Measurements from ENCODE around the gene FOXA2.

The FOXA2 gene

DNA sequence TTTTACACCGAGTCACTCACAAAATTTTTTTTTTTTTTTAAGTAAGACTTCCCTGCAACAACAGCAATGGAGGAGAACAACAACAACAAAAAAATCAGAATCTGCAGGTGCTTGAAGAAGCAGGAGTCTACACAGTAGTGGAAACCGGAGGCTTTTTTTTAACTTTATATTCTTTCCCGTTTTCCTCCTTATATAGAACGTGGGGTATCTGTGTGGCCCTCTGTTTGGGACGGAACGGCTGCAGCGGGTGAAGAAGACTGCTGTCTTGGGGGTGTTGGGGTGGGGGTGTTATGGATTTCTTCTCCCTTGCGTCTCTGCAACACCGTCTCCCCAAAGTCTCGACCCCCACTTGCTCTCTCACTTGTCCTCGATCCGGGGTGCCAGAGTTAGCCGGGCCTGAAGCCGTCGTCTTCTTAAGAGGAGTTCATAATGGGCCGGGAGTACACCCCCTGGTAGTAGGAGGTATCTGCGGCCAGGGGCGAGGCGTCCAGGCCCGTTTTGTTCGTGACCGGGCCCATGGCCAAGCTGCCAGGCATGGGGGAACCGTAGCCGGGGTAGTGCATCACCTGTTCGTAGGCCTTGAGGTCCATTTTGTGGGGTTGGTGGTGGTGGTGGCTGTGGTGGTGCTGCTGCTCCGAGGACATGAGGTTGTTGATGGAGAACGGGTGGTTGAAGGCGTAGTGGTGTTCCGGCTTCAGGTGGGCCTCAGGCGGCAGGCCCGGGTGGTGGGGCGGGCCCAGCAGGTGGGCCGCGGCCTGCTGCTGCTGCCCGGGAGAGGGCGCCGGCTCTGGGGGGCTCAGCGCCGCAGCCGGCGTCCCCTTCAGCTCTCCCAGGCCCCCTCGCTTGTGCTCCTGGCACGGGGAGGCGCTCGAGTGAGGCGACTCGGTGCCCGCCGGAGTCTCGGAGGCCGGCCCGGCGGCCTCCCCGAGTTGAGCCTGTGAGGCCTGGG lies 2.7 kb downstream of the FOXA2 start:
- TF ChIP-seq, protein P1, sequence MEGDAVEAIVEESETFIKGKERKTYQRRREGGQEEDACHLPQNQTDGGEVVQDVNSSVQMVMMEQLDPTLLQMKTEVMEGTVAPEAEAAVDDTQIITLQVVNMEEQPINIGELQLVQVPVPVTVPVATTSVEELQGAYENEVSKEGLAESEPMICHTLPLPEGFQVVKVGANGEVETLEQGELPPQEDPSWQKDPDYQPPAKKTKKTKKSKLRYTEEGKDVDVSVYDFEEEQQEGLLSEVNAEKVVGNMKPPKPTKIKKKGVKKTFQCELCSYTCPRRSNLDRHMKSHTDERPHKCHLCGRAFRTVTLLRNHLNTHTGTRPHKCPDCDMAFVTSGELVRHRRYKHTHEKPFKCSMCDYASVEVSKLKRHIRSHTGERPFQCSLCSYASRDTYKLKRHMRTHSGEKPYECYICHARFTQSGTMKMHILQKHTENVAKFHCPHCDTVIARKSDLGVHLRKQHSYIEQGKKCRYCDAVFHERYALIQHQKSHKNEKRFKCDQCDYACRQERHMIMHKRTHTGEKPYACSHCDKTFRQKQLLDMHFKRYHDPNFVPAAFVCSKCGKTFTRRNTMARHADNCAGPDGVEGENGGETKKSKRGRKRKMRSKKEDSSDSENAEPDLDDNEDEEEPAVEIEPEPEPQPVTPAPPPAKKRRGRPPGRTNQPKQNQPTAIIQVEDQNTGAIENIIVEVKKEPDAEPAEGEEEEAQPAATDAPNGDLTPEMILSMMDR (IDR thresholded peaks at IDR 0.05; ENCODE audit: control extremely low read depth, extremely low read depth, low read depth, missing control alignments): no peak
- CTCF ChIA-PET: no interaction called here
- DNase-seq (ENCODE audit: extremely low spot score): no peak
- POLR2A ChIA-PET: no interaction called here

DNA sequence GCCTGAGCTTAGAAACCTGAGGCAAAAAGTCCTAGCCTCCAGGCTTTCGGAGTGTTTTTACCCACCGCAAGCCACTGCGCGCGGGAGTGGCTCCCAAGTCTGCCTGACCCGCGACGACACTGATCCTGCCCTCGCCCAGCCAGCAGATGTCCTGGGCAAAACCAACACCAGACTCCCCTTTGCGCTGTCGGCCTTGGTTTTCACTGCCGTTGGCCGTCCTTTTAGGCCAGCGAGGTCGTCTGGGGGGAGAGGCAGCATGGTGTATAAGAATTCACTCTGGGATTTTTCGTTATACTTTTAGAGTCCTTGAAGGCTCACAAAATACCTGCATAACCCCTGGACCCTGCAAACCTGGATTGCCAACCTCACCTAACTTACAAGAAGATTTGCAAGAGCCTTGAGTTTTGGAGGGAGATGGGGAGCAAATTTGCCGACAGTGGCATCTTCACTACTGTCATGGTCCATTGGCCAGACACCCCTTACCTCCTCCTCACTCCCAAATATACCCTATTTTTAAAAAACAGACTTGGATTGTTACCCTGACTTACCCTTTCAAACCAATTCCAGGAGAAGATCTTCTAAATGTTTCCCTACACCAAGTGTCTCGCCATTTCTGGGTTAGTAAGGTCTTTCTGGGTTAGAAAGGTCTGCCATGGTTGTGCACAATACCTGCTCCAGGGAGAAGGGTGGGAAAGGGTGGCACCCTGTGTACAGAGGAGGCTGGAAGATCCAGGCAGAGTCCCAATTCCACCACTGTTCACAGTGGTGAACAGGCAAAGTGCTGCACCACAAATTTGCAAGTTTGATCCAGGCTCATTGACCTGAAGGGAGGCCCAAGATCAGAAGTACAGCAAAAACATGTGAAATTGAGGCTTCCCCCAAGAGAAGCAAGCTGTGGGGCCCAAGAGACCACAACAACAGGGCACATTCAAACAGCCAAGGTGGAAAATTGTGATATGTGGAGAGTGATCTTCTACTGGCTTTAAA lies 4.4 kb downstream of the FOXA2 start:
- no peak for DNase-seq (ENCODE audit: extremely low spot score)
- TF ChIP-seq, protein P1 (IDR thresholded peaks at IDR 0.05; ENCODE audit: control extremely low read depth, extremely low read depth, low read depth, missing control alignments): no peak
- POLR2A ChIA-PET: no interaction called here
- CTCF ChIA-PET: no interaction called here

DNA sequence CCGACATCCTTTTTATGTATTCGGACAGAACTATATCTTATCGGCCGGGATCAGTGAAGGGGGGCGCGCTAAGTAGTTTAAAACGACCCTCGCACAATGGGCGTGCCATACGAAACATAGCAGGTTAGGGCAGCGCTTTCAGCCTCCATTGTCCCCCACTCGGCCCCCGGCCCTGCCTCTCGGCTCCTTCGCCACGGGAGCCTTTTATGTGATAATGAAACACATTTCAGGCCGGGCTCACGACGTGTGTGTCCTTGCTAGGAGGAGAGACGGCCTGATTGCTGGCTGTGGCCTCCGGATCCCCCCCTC lies 5.3 kb downstream of the FOXA2 start:
- DNase-seq (ENCODE audit: extremely low spot score): no peak
- CTCF ChIA-PET: no interaction called here
- POLR2A ChIA-PET: no interaction called here
- TF ChIP-seq, protein P1 (IDR thresholded peaks at IDR 0.05; ENCODE audit: control extremely low read depth, extremely low read depth, low read depth, missing control alignments): no peak

DNA sequence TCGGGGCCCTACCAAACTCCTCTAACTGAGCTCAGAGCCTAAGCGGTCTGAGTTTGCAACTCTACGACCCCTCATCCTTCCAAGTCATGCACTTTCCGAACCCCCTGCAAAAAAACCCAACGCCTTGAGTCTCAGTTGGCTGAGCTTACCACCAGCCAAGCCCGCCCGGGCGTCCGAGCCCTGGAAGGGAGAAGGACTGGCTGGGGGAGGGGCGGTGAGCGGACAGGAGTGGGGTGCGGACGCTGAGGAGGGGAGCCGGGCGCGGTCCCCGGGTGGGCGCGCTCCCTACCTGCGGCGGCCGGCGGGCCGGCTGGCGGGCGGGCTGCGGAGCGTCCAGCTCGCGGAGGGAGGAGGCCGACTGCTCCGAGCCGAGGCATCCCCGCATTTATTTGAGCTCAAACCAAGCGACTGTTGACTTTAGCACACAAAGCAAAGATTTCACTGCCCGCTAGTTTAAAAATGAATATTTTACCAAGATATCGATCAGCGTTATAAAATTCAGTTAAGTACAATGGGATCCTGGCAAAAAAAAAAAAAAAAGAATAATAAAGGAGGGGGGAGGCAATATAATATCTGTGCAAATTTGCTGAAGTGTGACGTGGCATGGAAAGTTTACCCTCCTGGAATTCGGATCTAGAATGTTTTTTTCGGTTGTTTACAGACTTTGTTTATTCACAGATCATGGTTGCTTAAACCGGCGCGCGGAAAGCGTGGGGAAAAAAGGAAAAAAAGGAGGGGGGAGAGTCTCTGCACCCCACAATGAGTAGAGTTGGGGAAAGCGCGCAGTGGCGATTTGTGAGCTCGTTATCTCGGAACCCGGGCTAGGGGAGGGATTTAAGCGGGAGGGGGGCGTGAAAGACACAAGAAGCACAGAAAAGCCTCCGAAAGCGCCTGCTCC lies 5.9 kb downstream of the FOXA2 start:
- CTCF ChIA-PET: no interaction called here
- TF ChIP-seq, protein P1 (IDR thresholded peaks at IDR 0.05; ENCODE audit: control extremely low read depth, extremely low read depth, low read depth, missing control alignments): no peak
- DNase-seq (ENCODE audit: extremely low spot score): no peak

DNA sequence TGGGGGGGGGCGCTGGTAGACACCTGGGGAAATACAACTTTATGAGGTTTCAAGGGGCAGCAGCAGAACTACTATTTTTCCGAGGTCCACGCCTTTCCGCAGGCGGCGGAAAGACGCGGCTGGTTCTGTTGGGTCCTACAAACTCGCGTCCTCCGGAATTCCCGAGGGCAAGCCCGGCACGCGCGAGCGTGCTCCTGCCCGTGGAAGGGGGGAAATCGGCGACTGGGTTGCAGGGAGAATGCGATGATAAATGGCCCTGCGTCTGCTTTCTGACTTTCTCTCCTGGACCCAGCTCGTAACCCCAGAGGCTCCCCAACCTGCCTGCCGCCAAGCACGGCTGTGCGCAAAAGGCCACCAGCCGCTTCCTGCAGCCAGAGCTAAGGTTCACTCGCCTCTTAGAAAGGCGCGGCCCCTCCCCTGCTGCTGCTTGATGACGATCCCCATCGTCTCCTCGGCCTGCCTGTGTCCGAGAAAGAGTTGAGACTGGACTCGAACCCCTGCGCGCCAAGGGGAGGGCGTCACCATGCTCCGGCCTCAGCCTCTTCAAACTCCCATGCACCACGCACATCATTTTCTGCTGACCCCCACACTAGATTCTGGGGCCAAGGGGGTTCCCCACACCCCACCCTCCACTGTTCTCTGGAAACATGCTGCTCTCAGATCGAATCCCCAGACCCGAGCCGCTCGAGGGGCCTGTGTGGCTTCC lies 6.7 kb downstream of the FOXA2 start:
- ChIA-PET CTCF (no interaction called here), POLR2A (no interaction called here)
- DNase-seq (ENCODE audit: extremely low spot score): no peak
- TF ChIP-seq, protein P1 (IDR thresholded peaks at IDR 0.05; ENCODE audit: control extremely low read depth, extremely low read depth, low read depth, missing control alignments): no peak

More for the DNA sequence above, 5.9 kb downstream of the FOXA2 start:
- POLR2A ChIA-PET: no interaction called here

All from GM10248 (cell line).